Measurements from ENCODE around the gene BANP. TPM values are rescaled to one million over a fixed set of nuclear protein-coding genes. Genes with fewer than 3 reads are reported as not detected.

BANP gene
- total and polyA plus RNA-seq, 2 of the 8 experiments (the other 6 are each of a cell fraction or from before 2014, with no cell fraction given), result 25.8 to 39.8 TPM

DNA sequence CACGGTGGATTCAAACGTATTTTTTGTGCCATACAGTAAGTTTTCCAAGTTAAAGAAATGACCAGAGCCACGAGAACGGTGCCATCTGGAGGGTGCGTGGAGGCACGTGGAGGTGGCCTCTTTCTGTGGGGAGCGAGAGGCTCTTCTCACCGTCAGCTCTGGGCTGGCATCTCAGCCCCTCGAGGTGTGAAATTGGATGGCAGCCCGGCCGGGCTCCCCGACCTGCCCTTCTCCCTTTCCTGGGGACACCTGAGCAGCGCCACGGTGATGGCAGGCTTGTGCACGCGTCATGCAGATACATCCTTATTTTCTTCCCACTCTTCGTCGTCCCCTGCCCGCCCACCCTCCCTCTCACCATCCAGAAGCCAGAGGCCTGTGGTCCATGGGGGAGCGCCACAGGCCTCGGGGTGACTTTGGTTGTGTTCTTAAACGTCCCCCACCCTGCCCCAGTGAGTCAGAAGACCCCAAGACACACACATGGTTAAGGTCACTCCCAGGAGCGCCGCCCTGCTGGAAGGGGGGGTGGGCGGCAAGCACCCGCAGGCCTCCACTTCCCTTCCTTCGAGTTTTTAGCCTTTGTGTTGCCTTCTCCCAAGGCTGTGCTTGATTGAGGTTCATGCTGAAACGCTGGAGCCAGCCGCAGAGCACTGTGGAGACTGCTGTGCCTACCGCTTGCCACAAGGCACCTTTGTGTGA is 109.4 kb downstream of the BANP start:
- no peak overlapping the region for H3K4me3 ChIP-seq (ENCODE audit: extremely low read depth in 1 of 4, insufficient read depth in 2 of 4, low read depth in 3 of 4, low read length in 4 of 4)
- no peak overlapping the region for H3K27ac ChIP-seq (ENCODE audit: low read depth, low read length)
- no peak overlapping the region for H4K91ac ChIP-seq (replicated peaks; ENCODE audit: insufficient read length, low read length)
- no peak overlapping the region for H2BK15ac ChIP-seq (ENCODE audit: low read length)
- no peak overlapping the region for H2BK12ac ChIP-seq (ENCODE audit: low read depth, low read length)
- peaks cover 0 to 3% (median 0%) of the 10 kb centered on the region in 4 experiments; a peak in 1 of 8 replicates for H3K36me3 ChIP-seq (ENCODE audit: control insufficient read depth in 2 of 4, insufficient read depth in 4 of 4, low read length in 3 of 4)
- H3K56ac ChIP-seq (replicated peaks; ENCODE audit: insufficient read length, low read depth, low read length), result no peak overlapping the region
- H3K23me2 ChIP-seq (ENCODE audit: low read depth, low read length), result no peaks in the 10 kb centered on the region
- no peaks in the 10 kb centered on the region for H4K20me1 ChIP-seq (replicated peaks in 1 of 2; ENCODE audit: control insufficient read depth in 1 of 2, insufficient read depth in 2 of 2, low read length in 2 of 2)
- FAIRE-seq, result no peak
- H3K27me3 ChIP-seq (replicated peaks in 1 of 4; ENCODE audit: control insufficient read depth in 3 of 4, extremely low read depth in 1 of 4, insufficient read depth in 3 of 4, low read length in 3 of 4), result no peaks in the 10 kb centered on the region
- H3K4ac ChIP-seq (replicated peaks; ENCODE audit: insufficient read length, low read depth, low read length), result no peak overlapping the region
- no peak overlapping the region for H3K18ac ChIP-seq (ENCODE audit: extremely low read depth, low read length)
- no peak overlapping the region for H4K8ac ChIP-seq (ENCODE audit: extremely low read depth, insufficient read depth, low read length)
- ChIA-PET CTCF (ENCODE audit: partially characterized antibody) (interaction anchor here (0.7 to 4.3 kb wide), 2 partner anchors 13 to 73 kb away, joined by 3 to 13 read pairs; no protein-coding TSS in a partner anchor), POLR2A (ENCODE audit: partially characterized antibody) (no interaction called here)
- H3K79me1 ChIP-seq (ENCODE audit: low read depth, low read length), result no peaks in the 10 kb centered on the region
- H3K4me2 ChIP-seq (ENCODE audit: insufficient read depth in 1 of 2, low read depth in 2 of 2, low read length in 2 of 2), result no peak overlapping the region
- H2BK5ac ChIP-seq (ENCODE audit: low read depth, low read length), result no peak overlapping the region
- no peak overlapping the region for H3K9ac ChIP-seq (replicated peaks in 1 of 4; ENCODE audit: extremely low read depth in 1 of 4, low read depth in 3 of 4, low read length in 3 of 4)
- no peak overlapping the region for H3K14ac ChIP-seq (ENCODE audit: insufficient read length)
- H3K79me2 ChIP-seq (ENCODE audit: control insufficient read depth in 1 of 2, insufficient read depth in 2 of 2, low read length in 2 of 2), result no peaks in the 10 kb centered on the region
- H3K9me3 ChIP-seq (ENCODE audit: insufficient read depth in 2 of 2, low read depth in 1 of 2, low read length in 1 of 2), result no peaks in the 10 kb centered on the region
- H2AK5ac ChIP-seq (ENCODE audit: low read depth, low read length), result no peak overlapping the region
- DNase-seq (ENCODE audit: low read depth in 1 of 2, low spot score in 2 of 2), result no peak
- WGBS, 2 experiments (ENCODE audit: extremely low coverage in 1 of 2, insufficient coverage in 1 of 2, insufficient read length in 1 of 2, insufficient replicate concordance in 2 of 2, low coverage in 1 of 2, low lambda C conversion rate in 2 of 2, missing lambda C conversion rate in 1 of 2), result 90% methylated on average over 20 of the region's 30 CpGs; no CpG with 5 or more reads in 1 of the 2 experiments
- H2BK20ac ChIP-seq (ENCODE audit: low read length), result peak overlapping the region; percentile 34; the same call in 1 of the 2 replicates
- H4K5ac ChIP-seq (ENCODE audit: insufficient read length, low read depth, low read length), result no peak overlapping the region
- H3K23ac ChIP-seq (ENCODE audit: insufficient read length), result no peak overlapping the region
- peaks cover 0 to 8% (median 3%) of the 10 kb centered on the region in 4 experiments; a peak in 3 of 7 replicates for H3K4me1 ChIP-seq (replicated peaks in 1 of 4; ENCODE audit: control insufficient read depth in 3 of 4, insufficient read depth in 4 of 4, low read length in 3 of 4)
- no peak overlapping the region for H2BK120ac ChIP-seq (replicated peaks; ENCODE audit: low read depth, low read length)
- no peak overlapping the region for H2AFZ ChIP-seq (ENCODE audit: low read length)
- TF ChIP-seq MAFK (IDR thresholded peaks at IDR 0.05; ENCODE audit: low read depth, low read length) (no peak), BRCA1 (IDR thresholded peaks at IDR 0.05; ENCODE audit: low read depth, low read length) (no peak), POLR2A (IDR thresholded peaks at IDR 0.05; ENCODE audit: control extremely low read depth in 1 of 2, low read depth in 2 of 2, low read length in 2 of 2) (no peak), CBX8 (IDR thresholded peaks at IDR 0.05; ENCODE audit: borderline replicate concordance, low read depth, low read length) (no peak), E2F6 (IDR thresholded peaks at IDR 0.05) (no peak)
- TF ChIP-seq, protein P1, sequence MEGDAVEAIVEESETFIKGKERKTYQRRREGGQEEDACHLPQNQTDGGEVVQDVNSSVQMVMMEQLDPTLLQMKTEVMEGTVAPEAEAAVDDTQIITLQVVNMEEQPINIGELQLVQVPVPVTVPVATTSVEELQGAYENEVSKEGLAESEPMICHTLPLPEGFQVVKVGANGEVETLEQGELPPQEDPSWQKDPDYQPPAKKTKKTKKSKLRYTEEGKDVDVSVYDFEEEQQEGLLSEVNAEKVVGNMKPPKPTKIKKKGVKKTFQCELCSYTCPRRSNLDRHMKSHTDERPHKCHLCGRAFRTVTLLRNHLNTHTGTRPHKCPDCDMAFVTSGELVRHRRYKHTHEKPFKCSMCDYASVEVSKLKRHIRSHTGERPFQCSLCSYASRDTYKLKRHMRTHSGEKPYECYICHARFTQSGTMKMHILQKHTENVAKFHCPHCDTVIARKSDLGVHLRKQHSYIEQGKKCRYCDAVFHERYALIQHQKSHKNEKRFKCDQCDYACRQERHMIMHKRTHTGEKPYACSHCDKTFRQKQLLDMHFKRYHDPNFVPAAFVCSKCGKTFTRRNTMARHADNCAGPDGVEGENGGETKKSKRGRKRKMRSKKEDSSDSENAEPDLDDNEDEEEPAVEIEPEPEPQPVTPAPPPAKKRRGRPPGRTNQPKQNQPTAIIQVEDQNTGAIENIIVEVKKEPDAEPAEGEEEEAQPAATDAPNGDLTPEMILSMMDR (IDR thresholded peaks at IDR 0.05; ENCODE audit: control extremely low read depth in 1 of 3, insufficient read depth in 1 of 3, low read depth in 1 of 3, low read length in 3 of 3), result peak; percentile 14 to 49 (median 42); a peak in 3 of 4 replicates
